GM10847 (cell line): Measurements from ENCODE around the gene LTBP2.

Experiments
- POLR2A ChIP-seq: IDR thresholded peaks from 2 replicates; pipeline ENCODE4 v1.6.1; 2011; ENCODE audit not compliant: insufficient read length; ENCODE audit errors: extremely low read depth

Gene LTBP2

GRCh38 chr14:74647061-74647677 is 35.1 kb upstream of the LTBP2 start:
- no peak for TF ChIP-seq POLR2A

- no peak for TF ChIP-seq POLR2A
These were observed 33.9 kb upstream of the LTBP2 start for GRCh38 chr14:74645756-74646470.

DNA sequence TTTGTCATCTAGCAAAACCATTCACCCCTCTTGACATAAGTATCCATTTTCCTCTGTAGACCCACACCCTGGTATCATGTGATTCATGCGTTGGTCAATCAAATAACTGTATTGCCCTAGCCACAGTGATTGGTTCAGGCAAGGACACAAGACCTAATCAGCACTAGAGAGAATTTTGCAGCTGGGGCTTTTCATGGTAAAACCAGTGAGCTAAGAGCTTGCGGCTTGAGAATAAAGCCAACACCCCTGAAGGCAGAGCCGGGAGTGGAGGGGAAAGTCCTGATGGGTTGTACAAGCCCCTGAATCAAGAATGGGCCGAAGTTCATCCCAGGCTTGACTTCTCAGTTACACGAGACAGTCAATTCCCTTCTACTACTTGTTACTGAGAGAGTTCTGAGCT is 33.2 kb upstream of the LTBP2 start:
- no peak for TF ChIP-seq POLR2A

DNA sequence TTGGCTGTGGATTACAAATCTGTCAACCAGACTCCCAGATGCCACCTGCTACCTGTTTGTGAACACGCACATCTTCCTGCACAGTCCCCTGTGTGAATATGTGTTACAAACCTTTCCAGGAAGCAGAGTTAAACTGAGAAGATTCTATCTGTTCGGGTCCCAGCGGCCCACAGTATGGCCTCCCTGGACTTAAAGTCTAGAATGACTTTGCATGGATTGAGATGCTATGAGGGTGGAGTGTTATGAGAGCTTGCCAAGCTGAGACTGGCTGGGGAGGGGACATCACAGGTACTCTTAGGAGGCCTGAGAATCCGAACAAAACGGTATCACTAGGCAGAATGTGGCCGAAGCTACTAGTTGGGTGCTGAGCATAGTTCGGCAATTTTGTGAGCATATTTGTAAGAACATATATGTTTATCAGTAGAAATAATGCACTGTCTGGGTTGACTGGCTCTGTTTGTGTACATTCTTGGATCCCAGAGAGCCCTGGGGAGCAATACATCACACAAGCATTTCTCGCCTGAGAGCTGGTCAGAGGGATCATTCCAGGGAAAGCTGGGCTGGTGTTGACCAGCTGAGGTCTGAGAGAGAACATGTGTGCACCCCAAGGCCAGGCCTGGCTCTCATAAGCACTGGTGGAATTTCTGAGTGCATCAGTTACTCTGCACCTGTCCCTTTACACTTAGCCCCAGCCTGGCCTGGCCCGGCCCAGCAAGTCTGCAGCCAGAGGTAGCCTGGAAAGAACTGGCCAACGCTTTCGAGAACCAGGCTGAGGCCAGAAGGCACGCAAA is 29.8 kb upstream of the LTBP2 start:
- TF ChIP-seq POLR2A = no peak

- TF ChIP-seq POLR2A = no peak
These were observed 26.9 kb upstream of the LTBP2 start for GRCh38 chr14:74638966-74639365.

DNA sequence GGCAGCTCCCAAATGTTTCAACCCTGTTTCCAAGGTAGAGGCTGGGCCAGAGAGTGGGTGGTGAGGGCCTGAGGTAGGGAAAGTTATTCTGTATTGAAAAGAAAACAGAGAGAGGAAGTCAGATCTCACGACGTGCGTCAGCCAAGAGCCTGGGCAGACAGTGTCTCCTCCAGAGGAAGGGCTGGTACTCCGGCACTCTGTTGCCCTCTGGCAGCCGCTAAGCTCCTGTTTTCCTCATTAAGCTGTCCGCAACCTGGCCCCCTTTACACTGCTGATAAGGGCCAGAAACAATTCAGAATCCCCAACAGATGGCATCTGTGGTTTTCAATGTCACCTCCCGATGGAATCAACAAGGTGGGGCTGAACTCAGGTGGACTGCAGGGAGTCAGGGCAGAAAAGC is 26.0 kb upstream of the LTBP2 start:
- TF ChIP-seq POLR2A = no peak

DNA sequence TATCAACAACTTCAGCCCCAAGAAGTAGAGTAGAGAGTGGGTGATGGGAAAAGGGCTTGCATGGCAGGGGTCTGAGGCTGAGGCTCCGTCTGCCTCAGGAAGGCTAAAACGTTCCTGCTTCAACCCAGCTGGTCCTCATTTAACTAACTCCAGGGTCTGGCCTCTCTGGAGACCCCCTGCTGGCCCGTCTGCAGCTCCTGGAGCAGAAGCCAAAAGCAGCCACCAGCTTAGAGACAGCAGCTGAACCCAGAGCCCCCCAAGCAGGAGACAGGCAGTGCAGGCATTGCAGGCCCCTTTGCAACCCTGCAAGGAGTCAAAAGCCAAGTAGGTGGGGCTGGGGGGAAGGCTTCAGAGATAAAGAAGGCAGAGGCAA is 25.1 kb upstream of the LTBP2 start:
- no peak for TF ChIP-seq POLR2A

DNA sequence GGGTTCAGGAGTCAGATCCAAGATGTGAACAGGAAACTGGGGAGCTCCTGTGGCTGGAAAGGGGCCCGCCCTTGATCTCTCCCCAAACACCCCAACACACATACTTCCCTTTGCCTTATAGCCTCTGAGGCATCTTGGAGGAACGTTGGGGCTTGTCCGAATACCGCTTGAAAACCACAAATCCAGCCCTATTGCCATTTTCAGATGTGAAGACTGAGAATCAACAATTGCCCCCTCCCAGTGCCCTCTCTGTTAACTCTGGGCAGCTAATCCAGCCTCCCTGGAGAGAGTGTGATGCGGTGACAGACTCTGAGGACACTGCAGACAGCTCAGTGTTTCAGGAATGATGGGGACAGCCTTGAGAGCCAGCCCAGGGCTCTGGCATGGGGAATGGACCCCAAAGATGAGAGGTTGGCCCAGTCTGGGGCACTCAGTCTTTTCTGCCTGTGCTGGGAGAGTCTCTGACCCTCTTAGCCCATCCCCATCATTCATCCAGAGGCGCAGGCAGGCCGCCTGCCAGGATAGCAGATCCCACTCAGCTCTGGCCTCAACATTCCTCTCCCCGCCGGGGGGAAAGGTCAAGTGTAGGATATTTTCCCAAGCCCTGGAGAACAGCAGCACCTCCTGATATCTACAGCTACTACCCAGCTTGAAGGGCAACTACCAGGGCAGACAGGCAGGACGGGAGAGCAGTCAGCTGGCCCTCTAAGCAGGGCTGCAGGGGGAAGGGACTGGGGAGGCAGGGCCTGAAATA is 24.6 kb upstream of the LTBP2 start:
- TF ChIP-seq POLR2A = no peak

DNA sequence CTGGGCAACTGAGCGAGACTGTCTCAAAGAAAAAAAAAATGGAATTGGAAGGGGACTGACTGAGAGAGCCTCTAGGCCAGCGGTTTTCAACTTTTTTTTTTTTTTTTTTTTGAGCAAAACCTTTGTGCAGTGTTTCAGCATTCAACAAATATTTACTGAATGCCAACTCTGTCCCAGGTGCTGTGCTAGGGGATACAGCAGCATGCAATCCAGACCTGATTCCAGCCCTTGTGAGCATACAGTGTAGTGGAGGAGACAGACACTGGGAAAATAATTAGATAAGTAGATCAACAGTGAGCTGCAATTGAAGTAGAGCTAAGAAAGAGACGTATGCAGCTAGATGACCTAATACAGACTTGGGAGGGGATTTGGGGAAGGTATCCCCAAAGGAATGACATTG is 23.8 kb upstream of the LTBP2 start:
- TF ChIP-seq POLR2A = no peak

GRCh38 chr14:74634964-74635363 is 22.9 kb upstream of the LTBP2 start:
- TF ChIP-seq POLR2A = no peak

- TF ChIP-seq POLR2A = no peak
These were observed 22.4 kb upstream of the LTBP2 start for GRCh38 chr14:74634481-74634880.

- no peak for TF ChIP-seq POLR2A
These were observed 19.0 kb upstream of the LTBP2 start for GRCh38 chr14:74630881-74631690.

DNA sequence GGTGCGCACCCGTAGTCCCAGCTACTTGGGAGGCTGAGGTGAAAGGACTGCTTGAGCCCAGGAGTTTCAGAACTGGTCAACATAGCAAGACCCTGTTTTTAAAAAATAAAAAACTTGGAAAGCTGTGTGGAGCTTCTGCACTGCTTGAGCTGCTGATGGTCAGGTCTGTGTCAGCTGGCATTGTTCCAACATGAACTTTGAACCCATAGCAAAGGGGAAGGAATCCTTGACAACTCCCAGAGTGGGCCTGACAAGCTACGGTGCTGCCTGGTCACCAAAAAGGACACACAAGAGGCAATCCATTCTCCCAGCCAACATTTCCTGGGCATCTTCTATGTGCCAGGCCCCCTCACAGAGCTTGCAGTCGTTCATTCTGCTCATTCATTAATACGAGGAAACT is 16.4 kb upstream of the LTBP2 start:
- no peak for TF ChIP-seq POLR2A

DNA sequence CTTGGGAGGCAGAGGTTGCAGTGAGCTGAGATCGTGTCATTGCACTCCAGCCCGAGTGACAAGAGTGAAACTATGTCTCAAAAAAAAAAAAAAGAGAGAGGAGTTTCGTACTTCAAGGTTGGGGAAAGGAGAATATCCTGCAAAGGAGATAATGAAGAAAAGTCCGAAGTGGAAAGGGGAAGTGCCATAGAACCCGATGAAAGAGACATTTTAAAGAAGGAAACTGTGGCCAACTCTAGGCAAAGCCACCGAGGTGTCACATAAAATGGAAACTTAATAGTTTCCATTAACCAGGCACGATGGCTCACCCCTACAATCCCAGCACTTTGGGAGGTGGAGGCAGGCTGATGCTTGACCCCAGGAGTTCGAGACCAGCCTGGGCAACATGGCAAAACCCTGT is 15.0 kb upstream of the LTBP2 start:
- no peak for TF ChIP-seq POLR2A

- no peak for TF ChIP-seq POLR2A
These were observed 10.2 kb upstream of the LTBP2 start for GRCh38 chr14:74622257-74622656.

- TF ChIP-seq POLR2A = no peak
These were observed 9.5 kb upstream of the LTBP2 start for GRCh38 chr14:74621556-74621955.
